Activated T-helper 9 cell treated with anti-CD3 and anti-CD28 coated beads, Interleukin-2, amount 50 U/mL, for 16 hours (primary cell): ENCODE measurements around the gene UAP1.

Experiments used
- DNase-seq: peaks from one replicate; pipeline ENCODE4 v3.0.0-alpha.2; 2020; ENCODE audit warnings: low read depth

UAP1 gene

DNA sequence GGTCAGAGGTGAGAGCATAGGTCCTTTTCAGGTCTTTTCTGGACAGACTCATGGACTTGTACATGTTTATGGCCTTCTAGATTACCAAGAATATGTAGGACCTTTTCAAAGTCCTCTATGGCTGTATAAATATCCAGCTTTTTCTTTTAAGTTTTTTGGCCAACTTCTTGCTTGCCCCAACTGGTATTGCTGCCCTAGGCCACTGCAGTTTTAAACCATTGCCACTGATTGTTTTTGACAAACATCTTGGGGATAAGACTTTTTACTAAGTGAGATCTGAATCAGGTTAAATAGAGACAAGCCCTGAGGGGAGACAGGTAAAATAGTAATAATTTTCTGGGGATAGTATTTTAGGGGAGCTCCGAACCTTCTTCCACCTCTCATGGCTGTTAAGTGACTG is 56.0 kb downstream of the UAP1 start:
- no peak for DNase-seq

DNA sequence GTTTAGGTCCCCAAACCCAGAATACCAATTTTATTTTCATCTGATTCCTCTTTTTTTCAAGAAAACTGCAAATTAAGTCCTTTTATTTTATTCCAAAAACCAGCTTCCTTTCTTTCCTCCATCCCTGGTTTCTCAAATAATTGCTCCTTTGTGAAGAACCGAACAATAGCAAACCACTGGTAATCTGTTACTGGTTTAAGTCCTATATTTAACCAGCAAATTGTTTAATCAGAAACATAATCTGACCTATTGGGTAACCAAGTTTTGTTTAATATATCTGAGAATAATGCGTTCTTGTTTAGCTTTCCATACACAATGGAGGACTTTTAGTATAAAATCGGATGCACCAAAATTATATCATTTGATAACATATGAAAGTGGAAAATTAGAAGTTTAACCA is 57.6 kb downstream of the UAP1 start:
- DNase-seq = no peak

DNA sequence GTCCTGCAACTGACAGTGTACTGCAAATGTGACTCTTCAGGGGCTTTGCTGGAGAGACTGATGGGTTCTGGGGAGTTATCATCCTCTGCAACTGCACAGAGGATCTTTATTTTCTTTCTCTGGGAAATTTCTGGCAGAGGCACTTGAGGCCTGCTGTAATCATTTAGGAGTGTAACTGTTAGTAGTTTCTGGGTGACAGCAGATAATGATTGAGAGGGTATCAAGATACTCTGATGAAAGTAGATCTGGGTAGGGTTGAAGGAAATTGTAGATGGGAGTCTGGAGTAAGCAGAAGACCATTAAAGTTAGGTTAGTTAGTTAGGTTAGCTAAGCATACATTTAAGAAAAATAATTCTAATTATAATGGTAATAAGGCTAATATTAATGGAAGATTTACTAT is 59.7 kb downstream of the UAP1 start:
- no peak for DNase-seq

DNA sequence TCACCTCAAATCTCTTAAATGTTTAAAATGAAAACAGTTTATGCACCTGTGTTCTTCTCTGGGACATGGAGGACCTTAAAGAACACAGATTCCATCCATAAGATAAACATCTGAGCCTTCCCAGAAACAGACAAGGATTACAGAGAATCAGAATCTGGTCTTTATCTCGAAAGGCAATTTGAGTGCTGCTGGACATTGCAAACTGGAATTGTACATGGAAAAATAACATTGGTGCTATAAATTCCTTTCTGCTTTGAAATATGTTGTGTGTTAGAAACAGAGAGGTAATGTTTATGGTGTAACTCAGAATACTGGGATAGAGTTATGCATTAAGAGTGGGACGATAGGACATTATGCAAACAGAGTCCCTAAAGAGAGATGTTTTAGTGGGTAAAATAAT is 64.2 kb downstream of the UAP1 start:
- no peak for DNase-seq

DNA sequence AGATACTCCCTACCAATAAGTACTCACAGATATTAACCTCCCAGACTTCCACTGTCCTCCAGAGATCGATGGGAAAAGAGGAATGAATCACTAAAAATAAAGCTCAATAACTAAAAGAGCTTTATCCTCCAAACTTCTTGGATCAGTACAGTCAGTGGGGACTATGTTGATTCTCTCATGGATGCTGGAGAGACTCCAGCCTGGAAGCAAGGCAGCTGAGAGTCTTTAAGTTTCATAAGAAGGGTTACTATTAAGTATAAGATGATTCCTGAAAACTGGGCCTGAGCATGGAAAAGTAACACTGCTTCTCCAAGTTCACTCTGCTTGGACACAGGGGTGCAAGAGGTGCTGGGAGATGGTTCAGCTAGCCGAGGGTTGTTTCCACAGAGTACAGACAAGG is 64.6 kb downstream of the UAP1 start:
- no peak for DNase-seq

DNA sequence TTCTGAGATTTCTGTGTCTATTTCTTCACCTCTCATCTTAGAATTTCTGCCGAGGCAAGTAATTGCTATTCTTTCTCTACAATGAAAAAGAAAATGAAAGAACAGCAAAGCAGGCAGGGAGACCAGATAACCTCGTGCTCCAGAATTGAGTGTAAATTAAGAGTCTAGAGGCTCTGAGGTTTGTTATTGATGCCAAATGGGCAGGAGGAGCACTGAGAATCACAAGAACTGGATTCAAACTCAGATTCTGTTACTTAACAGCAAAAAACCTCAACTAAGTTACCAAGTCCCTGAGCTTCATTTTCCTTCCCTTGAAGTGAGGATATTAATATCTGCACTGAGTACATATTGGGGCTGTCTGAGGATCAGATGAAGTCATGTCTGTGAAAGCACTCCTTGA is 65.2 kb downstream of the UAP1 start:
- DNase-seq = no peak

DNA sequence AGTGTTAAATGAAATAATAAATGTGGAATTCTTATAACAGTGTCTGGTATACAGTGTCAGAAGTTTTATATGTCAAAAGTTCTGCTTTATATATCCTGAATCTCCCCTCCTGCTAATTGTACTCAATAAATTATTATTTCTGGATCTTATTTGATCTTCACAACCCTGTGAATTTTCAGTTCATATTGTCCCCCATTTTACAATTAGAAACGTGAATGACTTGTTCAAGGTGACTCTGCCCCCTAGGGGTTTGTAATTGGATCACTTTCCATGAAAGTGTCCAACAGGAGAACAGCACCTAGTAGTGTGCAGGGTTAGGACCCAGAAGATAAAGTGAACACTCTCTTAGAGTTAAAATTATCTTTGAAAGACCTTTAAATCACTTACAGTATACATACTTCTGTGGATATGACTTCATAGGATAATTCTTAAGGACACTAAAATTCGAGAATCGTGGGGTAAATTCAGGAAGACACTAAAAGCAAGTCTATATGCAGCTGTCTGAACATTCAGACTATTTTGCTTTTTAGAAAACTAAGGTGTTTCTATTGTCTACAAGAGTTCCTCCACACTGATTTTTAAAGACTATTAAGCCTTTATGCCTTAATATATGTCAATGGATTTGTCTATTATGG is 66.3 kb downstream of the UAP1 start:
- DNase-seq = no peak

DNA sequence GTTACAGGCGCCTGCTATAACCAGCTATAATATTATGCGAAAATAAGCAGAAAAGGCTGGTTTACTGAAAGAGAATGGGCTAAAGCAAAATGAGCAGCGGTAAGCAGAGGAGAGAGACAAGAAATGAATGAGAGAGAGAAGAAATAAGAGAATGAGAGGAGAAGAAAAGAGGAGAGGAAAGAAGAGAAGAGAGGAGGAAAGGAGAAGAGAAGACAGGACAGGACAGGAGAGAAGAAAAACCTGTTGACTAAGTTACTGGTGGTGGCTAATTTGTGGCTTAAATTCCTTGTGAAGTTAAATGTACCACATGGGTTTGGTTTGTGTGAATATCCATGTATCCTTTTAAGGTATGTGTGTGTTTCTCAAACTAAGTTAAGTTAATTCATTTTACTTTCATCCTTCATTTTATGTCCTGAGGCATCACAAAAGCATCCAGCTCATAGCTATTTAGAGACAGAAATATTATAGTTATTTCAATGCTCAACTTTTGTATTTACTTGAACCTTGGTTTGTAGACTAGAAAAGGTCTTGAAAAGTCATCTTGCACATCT is 67.6 kb downstream of the UAP1 start:
- DNase-seq = no peak

DNA sequence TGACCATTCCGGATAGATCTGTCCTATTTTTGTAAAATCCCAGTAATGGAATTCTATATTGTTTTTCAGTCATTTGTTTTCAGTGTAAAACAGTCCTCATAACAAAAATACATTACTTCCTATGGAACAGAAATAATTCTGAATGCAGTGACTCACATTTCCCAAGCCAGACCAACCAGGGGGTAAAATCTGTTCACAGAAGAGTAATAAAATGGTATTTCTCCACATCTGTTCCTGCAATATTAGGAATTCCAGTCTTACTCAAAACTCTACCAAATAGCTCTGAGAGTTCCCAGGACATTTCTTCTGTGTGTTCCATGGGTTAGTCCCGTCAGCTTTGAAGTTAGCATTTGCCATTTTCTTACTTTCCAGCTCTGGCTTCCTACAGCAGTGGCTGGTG is 68.1 kb downstream of the UAP1 start:
- no peak for DNase-seq

DNA sequence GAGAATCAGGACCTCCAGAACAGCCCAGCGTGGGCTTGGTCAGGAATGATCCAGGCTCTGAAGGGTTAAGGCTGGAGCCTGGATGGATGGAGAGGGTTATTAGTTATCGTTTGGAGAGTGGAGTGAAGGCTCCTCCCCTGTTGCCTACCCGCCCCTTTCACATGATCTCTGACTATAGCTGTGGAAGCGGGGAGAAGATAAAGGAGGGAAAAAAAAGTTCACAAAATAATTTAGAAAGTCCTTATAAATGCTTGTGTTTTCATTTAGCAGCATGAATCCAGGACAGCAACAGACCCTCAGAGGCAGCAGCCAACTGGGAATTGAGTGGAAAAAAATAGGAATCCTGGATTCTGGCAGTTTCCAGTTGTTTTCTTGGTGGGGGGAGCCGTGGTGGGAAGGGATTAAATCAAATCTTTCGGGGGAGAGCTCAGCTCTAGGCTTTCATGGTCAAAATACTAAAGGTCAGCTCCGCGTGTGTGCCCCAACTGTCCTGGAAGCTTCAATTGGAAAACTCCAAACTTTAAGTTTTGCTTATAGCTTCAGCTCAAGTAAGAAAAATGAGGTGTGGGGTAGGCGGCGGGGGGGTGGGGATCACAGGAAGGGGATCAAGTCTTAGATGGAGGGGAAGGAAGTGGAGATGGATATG is 70.1 kb downstream of the UAP1 start:
- DNase-seq = no peak

DNA sequence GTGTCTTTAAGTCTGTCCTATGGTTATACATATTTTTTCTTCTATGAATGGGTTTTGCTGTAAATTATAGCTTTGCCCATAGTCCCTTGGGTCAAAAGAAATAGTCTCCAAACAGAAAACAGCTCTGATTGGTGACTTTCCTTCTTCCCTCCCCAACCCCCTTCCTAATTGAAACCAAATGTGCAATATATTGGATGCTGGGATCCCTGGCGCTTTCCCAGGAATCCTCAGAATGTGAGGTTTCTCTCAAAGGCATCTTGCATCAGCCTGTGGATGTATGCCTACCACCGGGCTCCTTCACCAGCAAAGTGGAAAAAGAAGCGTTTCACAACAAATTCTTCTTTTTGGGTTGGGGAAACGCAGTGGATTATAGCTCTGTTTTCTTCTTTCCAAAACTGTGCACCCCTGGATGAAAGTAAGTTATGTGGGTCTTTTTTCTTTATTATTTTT is 70.7 kb downstream of the UAP1 start, which contains the start of gene DDR2:
Gene DDR2 (plus strand): TSS at position 248 of the 450 bp plus-strand sequence. CDS start 86,600 bp downstream, outside the sequence.
- DNase-seq = no peak

DNA sequence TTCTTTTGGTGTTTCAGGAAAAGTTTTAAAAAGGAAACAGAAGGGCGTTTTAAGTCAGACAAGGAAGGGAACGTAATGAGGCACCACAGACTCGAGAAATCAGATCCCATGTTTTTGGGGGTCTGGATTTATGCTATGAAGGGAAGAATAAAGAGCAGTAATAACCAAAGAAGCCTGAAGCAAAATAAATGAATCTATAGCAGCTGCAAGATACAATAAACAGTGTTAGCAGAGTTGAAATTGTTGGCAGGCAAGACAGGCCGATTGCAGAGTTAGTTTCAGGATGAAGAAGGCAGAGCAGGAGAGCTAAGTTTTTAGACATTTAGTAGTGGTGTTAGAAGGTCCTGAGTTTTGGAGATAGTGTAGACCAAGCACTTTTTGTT is 71.2 kb downstream of the UAP1 start:
- DNase-seq = no peak

DNA sequence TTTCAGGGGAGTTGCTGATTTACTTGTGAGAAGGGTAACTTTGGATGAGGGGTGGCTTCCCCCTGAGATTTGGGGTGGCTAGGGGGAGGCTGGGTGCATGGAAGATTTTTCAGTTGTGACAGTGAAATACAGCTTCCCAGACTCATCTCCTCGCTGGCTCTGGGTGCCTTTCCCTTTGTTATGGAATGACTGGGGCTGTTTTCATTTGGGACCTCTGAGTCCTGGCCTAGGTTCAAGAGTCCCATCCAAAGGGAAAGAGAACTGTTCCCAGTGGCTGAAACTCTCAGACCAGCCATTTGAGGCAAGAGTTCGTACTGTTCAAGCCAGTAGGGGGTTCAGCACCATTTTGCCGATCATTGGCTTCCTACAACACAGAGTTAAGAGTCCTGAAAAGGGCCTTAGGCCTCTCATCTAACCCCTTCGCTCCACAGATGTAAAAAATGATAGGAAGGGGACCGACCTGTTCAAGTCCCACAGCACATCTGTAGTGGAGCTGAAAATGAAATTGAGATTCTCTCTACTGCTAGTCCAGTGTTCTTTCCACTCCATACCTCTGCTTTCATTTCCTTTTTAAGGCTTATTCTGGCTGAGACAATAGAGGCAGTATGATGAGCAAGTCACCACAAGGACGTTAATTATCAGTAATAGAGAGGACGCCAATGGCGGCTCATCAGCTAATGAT is 71.7 kb downstream of the UAP1 start:
- DNase-seq = no peak

DNA sequence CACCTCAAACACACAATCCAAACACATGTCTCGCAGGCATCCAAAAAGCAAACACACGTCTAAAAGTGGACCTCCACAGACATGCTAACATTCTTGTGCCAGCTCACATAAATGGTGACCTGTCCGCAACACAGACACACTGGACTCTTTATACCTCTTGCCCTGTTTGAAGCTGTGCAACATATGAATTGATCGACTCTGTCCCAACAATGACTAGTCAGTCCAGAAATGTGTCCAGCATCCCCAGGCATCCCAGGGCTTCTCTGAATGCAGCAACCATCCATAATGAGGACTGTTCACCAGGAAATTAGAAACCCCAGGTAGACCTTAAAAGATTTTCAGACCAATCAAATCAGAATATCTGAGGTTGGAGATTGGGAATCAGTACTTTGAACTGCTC is 73.9 kb downstream of the UAP1 start:
- DNase-seq = no peak

DNA sequence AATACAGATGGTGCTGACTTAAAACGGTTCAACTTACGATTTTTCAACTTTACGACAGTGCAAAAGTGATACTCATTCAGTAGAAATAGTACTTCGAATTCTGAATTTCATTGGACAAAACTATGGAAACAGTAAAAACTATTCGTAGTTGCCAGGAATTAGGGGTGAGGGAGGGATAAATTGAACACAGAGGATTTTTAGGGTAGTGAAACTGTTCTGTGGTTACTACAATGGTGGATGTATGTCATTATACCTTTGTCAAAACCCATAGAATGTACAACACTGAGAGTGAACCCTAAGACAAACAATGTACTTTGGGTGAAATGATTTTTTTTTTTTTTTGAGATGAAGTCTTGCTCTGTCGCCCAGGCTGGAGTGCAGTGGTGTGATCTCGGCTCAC is 78.2 kb downstream of the UAP1 start:
- DNase-seq = no peak

DNA sequence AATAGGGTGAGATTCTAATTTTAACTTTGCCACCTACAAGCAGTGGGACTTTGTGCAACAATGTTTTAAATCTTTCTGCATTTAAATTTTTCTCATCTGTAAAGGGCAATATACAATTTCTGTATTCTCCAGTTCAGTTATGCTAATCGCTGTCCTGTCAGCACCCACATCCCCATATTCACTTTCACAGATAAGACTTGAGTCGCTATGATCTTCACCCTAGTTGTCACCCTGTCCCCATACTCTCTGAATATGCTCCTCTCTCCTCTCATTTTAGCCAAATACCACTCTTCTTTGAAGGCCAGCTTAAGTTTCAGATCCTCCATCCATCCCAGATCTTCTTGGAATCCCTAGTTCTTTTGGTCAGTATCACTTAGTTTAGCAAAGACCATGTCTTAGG is 79.6 kb downstream of the UAP1 start:
- no peak for DNase-seq

DNA sequence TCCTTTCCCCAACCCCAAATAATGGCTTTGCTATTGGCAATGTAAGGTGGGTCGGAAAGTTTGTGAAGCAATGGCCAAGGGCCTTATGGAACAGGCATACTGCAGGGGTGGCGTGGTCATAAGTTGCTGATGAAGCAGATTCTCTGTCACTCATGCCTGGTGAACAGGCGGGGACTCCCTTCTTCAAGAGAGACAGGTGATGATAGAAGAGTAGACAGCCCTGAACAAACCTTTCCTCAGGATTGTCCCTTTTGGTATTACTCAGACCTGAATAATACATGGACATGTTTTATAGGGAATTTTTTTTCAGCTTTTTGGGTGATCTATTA is 83.4 kb downstream of the UAP1 start:
- no peak for DNase-seq

DNA sequence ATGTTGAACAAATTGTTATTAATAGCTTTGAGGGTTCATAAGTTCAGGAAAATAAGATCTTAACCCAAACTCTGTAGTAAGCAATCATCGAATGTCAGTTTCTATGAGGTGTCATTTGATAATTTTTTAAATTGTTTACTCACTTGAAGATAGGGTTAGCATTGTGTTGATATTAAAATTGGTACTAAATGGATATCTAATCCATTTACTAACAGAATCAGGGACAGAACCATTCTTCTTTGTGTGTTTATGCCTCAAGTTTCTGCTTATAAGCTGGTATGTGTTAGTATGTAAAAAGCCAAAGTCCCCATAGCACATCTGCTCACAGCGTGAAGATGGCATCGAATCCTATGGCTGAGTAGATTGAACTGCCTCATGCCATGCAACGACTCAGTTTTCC is 84.1 kb downstream of the UAP1 start:
- no peak for DNase-seq

DNA sequence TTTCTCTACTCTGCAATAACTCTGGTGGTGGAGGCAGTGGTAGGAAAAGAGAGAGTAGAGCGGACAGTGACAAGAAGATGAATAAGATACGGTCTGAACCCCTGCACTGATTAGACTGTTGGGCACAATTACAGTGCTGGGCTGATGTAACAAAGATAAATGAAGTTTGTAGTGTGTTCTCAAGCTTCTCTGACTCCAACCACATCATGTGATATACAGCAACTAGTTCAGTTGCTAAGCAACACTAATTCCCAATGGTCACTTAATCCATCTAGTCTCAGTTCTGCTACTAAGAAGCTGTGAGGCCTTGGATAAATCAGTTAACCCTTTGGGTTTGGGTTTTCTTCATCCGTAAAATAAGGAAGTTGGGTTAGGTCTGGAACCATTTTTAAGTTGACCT is 88.1 kb downstream of the UAP1 start:
- DNase-seq = no peak
